ENCODE data around the gene TASOR2. TPM values are rescaled to one million over a fixed set of nuclear protein-coding genes. Genes with fewer than 3 reads are reported as not detected.

TASOR2 gene
- total RNA-seq, 1 donor from 2014 or later, result 38.8 TPM

DNA sequence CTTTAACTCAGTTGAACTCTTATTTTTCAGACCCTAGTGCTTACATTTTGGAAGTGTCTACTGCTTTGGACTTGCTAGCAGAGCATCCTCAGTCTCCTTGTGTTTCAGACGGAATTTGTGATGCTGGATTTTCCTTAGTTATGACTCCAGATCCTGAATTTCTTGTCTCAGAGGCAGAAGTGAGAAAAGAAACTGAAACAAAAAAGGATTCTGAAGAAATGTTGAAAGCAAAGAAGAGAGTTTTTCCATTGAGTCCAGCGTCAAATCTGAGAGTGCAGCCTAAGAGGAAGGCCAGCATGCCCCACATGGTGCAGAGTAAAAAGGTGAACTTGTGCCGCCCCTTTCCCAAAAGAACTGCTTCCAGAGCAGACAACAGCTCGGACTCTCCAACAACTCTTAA lies 46.1 kb downstream of the TASOR2 start:
- intact Hi-C loops (cut with DNase I), result no loop called here
- no peak for DNase-seq (ENCODE audit: low spot score)

DNA sequence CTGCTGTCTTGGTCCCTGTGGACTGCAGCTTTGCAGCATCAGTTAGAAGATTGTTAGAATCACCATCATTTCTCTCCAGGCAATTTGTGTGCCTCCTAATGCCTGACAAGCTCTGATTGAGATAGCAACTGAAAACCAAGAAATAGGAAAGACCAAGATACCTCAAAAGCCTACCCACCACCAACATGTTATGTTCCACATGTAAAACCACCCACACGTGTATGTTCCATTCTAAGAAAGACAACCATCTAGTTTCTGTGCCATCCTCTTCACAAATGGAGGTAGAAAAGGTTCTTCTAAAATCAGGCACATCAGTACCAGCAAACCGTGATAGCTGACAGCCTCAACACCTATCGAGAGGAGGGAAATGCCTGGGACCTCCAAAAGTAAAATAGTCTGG lies 46.9 kb downstream of the TASOR2 start:
- no peak for DNase-seq (ENCODE audit: low spot score)
- intact Hi-C loops (cut with DNase I), result no loop called here

DNA sequence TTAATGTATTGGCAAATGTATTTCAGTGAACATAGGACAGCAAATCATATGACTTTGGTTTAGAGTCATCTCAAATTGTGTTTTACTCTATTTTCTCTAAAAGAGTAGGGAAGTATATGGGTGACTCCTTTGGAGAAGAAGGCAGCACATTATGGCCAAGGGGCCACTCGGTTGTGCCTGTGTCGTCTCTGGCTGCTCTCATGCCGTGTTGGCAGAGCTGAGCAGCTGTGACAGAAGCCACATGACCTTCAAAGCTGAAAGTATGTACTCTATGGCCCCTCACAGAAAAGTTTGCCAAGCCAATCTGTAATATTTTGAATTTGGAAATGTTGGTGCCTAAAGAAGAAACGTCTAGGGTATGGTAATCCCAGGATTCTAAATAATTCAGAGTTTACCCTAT lies 47.5 kb downstream of the TASOR2 start:
- no peak for DNase-seq (ENCODE audit: low spot score)
- intact Hi-C loops (cut with DNase I), result no loop called here

Other genes starting within 250 kb of the TASOR2 start
- not detected for gene CALML5, start 185.3 kb upstream of the TASOR2 start, total RNA-seq
- not detected for gene CALML3, start 159.9 kb upstream of the TASOR2 start, total RNA-seq
- 10.2 TPM for gene ASB13, start 18.2 kb upstream of the TASOR2 start, total RNA-seq
- 107 TPM for gene GDI2, start 128.6 kb downstream of the TASOR2 start, total RNA-seq
- 3.9 TPM for gene ANKRD16, start 205.1 kb downstream of the TASOR2 start, total RNA-seq
- 73.8 TPM for gene FBH1, start 205.4 kb downstream of the TASOR2 start, total RNA-seq